Upper lobe of left lung (tissue), 4 donors: ENCODE measurements around the gene SIAH3.

Experiments used
- CTCF ChIP-seq, 6 experiments: fragments of 450-650 bp in 4 of 6; fragments of 200-600 bp in 2 of 6; sonication (generic) in 2 of 6; IDR thresholded peaks; one replicate each; pipeline ENCODE4 v1.5.1; 2016 to 2019; ENCODE audit warnings: antibody characterized with exemption in 6 of 6
- POLR2A ChIP-seq, 4 donors: fragments of 450-650 bp; IDR thresholded peaks; one replicate each; pipeline ENCODE4 v1.5.1; 2016 to 2017; ENCODE audit warnings: antibody characterized with exemption in 4 of 4, mild to moderate bottlenecking in 2 of 4
- POLR2AphosphoS5 ChIP-seq, 2 donors: sonication (generic); formaldehyde crosslinking; IDR thresholded peaks; one replicate each; pipeline ENCODE4 v1.5.1; 2017; ENCODE audit warnings: antibody characterized with exemption in 2 of 2

GRCh38 chr13:45817833-45818232, 33.7 kb downstream of the SIAH3 start:
- TF ChIP-seq CTCF (IDR thresholded peaks at IDR 0.05) (no peak), POLR2A (IDR thresholded peaks at IDR 0.05) (no peak), POLR2AphosphoS5 (IDR thresholded peaks at IDR 0.05) (no peak)
